Measurements from ENCODE around the gene LRBA. TPM values are rescaled to one million over a fixed set of nuclear protein-coding genes. Genes with fewer than 3 reads are reported as not detected.

Gene LRBA
- total RNA-seq, 5 donors from 2014 or later (not counting 1 experiment from before 2014, with no cell fraction given): 56.1 to 81.7 (median 56.9) TPM

DNA sequence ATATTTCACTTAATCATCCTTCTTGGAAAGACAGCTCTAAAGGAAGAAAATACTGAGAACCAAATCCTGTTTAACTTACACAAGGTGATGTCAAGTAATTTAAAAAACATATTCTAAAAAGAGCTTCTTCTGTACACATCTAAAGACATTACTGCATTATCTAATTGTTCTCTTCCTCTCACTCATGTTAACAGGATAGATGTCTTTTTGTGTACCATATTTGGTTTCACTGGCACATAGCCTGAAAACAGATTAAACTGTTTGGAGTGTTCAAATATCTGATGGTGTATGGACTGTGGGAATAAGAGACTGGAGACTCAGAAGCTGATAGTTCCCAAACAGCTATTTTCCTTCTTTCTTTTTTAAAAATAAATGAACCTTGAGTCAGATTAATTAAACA, 646.4 kb downstream of the LRBA start:
- DNase-seq (no peak), ATAC-seq (replicated peaks in 1 of 4) (no peak)
- Mint-ChIP-seq H3K36me3 (peaks cover 16% of the 10 kb centered on the region), H3K4me1 (peaks cover 0 to 6% (median 1%) of the 10 kb centered on the region in 3 donors), H3K9me3 (no peaks in the 10 kb centered on the region), H3K27me3 (no peaks in the 10 kb centered on the region), H3K27ac (no peak overlapping the region), H3K4me3 (no peak overlapping the region)
- H3K27ac ChIP-seq (ENCODE audit: low read length): no peak overlapping the region
- no peaks in the 10 kb centered on the region for H3K36me3 ChIP-seq (ENCODE audit: control insufficient read depth in 2 of 2, extremely low read depth in 1 of 2, insufficient read depth in 1 of 2, low read length in 1 of 2)
- H3K27me3 ChIP-seq (replicated peaks in 1 of 2; ENCODE audit: control insufficient read depth in 2 of 2, extremely low read depth in 1 of 2, insufficient read depth in 2 of 2, low read length in 1 of 2): no peaks in the 10 kb centered on the region
- no peaks in the 10 kb centered on the region for H3K4me1 ChIP-seq (ENCODE audit: control insufficient read depth in 1 of 2, extremely low read depth in 1 of 2, insufficient read depth in 2 of 2, low read length in 2 of 2)
- ChIA-PET POLR2A (no interaction called here), CTCF (no interaction called here)
- no peaks in the 10 kb centered on the region for H3K9me3 ChIP-seq
- H3K4me3 ChIP-seq (ENCODE audit: control insufficient read depth in 1 of 2, extremely low read depth in 1 of 2, low read length in 1 of 2): no peak overlapping the region

DNA sequence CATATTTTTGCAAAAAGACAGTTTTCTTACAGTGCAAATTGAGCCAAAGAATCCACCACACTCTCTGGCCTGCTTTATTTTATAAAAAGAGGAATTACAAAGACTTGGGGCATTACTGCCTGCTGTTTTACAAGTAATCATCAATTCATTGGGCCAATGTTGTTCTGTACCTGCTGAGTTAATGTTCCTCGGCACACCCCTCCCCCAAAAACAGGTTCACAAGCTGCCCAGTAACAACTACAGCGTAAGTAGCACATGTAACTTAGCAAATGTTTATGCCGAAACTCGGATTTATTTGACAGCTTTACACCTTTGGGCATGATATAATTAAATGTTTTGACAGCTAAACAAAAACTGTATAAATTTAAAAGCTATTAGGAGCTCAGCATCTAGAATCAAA, 647.8 kb downstream of the LRBA start:
- Histone ChIP-seq H3K4me1 (ENCODE audit: control insufficient read depth in 1 of 2, extremely low read depth in 1 of 2, insufficient read depth in 2 of 2, low read length in 2 of 2) (no peaks in the 10 kb centered on the region), H3K36me3 (ENCODE audit: control insufficient read depth in 2 of 2, extremely low read depth in 1 of 2, insufficient read depth in 1 of 2, low read length in 1 of 2) (no peaks in the 10 kb centered on the region), H3K4me3 (ENCODE audit: control insufficient read depth in 1 of 2, extremely low read depth in 1 of 2, low read length in 1 of 2) (no peak overlapping the region), H3K27ac (ENCODE audit: low read length) (no peak overlapping the region), H3K9me3 (no peaks in the 10 kb centered on the region), H3K27me3 (replicated peaks in 1 of 2; ENCODE audit: control insufficient read depth in 2 of 2, extremely low read depth in 1 of 2, insufficient read depth in 2 of 2, low read length in 1 of 2) (no peaks in the 10 kb centered on the region)
- ATAC-seq (replicated peaks in 1 of 4): no peak
- Mint-ChIP-seq H3K27me3 (no peaks in the 10 kb centered on the region), H3K27ac (no peak overlapping the region), H3K4me3 (no peak overlapping the region), H3K4me1 (peaks cover 0 to 6% (median 1%) of the 10 kb centered on the region in 3 donors), H3K36me3 (peaks cover 8% of the 10 kb centered on the region), H3K9me3 (no peaks in the 10 kb centered on the region)
- DNase-seq: no peak
- no CpG with 5 or more reads among the region's 4 CpGs for WGBS (ENCODE audit: insufficient coverage)
- POLR2A ChIA-PET: no interaction called here
- CTCF ChIA-PET: interaction anchor here in 1 of 2 donors (0.6 kb wide), 1 partner anchor 34 kb away, joined by 3 read pairs; no protein-coding TSS in a partner anchor

DNA sequence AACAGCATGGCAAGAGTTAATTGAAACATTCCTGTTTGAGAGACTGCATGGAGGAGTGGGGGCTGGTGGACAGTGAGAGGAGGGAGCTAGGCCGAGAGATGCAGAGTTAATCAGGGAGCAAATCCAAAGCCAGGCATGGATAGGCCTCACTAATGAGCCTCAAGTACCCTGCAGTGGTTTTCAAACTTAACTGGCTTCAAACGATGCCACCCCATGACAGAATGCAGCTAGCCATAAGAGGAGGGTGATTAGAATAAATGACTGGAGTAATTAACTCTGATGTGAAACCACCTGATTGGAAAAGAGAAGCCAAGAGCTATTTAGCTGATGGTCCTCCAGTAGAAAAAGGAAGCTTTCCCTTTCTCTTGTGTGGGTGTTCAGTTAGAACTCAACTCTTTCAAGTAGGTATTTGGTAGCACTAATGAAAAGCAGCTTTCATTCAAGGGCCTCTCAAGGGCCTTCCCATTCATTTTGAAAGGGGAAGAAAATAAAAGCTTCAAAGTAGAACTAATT, 648.5 kb downstream of the LRBA start:
- CTCF ChIA-PET: interaction anchor here in 1 of 2 donors (0.6 kb wide), 1 partner anchor 33 kb away, joined by 3 read pairs; no protein-coding TSS in a partner anchor

DNA sequence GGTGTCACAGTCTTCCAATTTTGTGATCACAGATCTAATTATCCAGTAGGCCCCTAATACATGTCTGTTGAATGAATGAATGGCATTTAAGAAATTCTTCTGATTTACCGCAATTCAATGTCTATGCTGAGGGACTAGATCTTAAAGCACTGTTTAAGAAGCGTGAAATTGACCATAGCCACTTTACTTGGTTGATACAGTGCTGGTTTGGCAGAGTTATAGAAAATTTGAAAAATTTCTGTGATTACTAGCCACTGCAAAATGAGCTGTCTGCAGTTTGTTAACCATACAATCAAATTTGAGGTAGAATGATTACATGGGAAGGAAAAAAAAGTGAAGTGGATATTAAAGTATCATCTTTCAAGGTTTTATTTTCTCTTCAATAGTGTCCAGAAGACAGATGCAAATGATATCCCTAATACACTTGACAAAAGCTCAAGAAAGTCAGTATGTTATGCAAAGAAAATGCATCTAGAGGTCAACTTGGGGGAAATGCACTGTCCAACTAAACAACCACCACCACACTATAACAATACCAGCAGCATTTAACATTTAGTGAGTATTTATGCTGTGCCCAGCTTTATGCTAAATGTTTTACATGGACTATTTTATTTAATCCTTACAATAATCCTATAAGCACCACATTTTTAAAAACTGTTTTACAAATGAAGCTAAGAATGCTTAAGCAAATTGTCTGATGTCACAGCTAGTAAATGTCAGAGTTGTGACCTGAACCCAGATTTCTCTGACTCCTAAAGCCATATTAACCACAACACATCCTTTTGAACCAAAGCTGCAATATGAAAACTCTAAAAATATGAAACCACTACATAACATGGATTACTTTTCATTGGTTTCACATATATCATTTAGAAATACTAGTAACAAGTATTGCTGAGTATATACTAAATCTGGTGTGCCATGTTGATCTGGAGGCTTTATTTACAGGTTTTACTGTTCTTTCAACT, 651.1 kb downstream of the LRBA start:
- WGBS (ENCODE audit: insufficient coverage): no CpG with 5 or more reads among the region's 2 CpGs
- Mint-ChIP-seq H3K4me3 (no peak overlapping the region), H3K4me1 (peaks cover 0 to 9% (median 1%) of the 10 kb centered on the region in 3 donors), H3K27ac (no peak overlapping the region), H3K27me3 (no peaks in the 10 kb centered on the region), H3K9me3 (no peaks in the 10 kb centered on the region), H3K36me3 (peaks cover 10% of the 10 kb centered on the region)
- Histone ChIP-seq H3K9me3 (no peaks in the 10 kb centered on the region), H3K27ac (ENCODE audit: low read length) (no peak overlapping the region), H3K4me3 (ENCODE audit: control insufficient read depth in 1 of 2, extremely low read depth in 1 of 2, low read length in 1 of 2) (no peak overlapping the region), H3K27me3 (replicated peaks in 1 of 2; ENCODE audit: control insufficient read depth in 2 of 2, extremely low read depth in 1 of 2, insufficient read depth in 2 of 2, low read length in 1 of 2) (no peaks in the 10 kb centered on the region), H3K4me1 (ENCODE audit: control insufficient read depth in 1 of 2, extremely low read depth in 1 of 2, insufficient read depth in 2 of 2, low read length in 2 of 2) (no peaks in the 10 kb centered on the region), H3K36me3 (ENCODE audit: control insufficient read depth in 2 of 2, extremely low read depth in 1 of 2, insufficient read depth in 1 of 2, low read length in 1 of 2) (no peaks in the 10 kb centered on the region)
- no peak for ATAC-seq (replicated peaks in 1 of 4)
- ChIA-PET CTCF (interaction anchor here in 1 of 2 donors (0.6 kb wide), 1 partner anchor 720 kb away, joined by 4 read pairs; no protein-coding TSS in a partner anchor), POLR2A (no interaction called here)
- DNase-seq: no peak

More for the DNA sequence above, 648.5 kb downstream of the LRBA start:
- H3K27ac ChIP-seq (ENCODE audit: low read length): no peak overlapping the region
- DNase-seq (no peak), ATAC-seq (replicated peaks in 1 of 4) (no peak)
- no peaks in the 10 kb centered on the region for H3K36me3 ChIP-seq (ENCODE audit: control insufficient read depth in 2 of 2, extremely low read depth in 1 of 2, insufficient read depth in 1 of 2, low read length in 1 of 2)
- no peak overlapping the region for H3K4me3 Mint-ChIP-seq
- no peaks in the 10 kb centered on the region for H3K27me3 ChIP-seq (replicated peaks in 1 of 2; ENCODE audit: control insufficient read depth in 2 of 2, extremely low read depth in 1 of 2, insufficient read depth in 2 of 2, low read length in 1 of 2)
- peaks cover 0 to 9% (median 1%) of the 10 kb centered on the region in 3 donors for H3K4me1 Mint-ChIP-seq
- POLR2A ChIA-PET: interaction anchor here in 1 of 2 donors (0.8 kb wide), 1 partner anchor 759 kb away, joined by 3 read pairs; no protein-coding TSS in a partner anchor
- no peak overlapping the region for H3K27ac Mint-ChIP-seq
- no peaks in the 10 kb centered on the region for H3K27me3 Mint-ChIP-seq
- H3K4me3 ChIP-seq (ENCODE audit: control insufficient read depth in 1 of 2, extremely low read depth in 1 of 2, low read length in 1 of 2): no peak overlapping the region
- no peaks in the 10 kb centered on the region for H3K9me3 ChIP-seq
- peaks cover 12% of the 10 kb centered on the region for H3K36me3 Mint-ChIP-seq
- no peaks in the 10 kb centered on the region for H3K9me3 Mint-ChIP-seq
- H3K4me1 ChIP-seq (ENCODE audit: control insufficient read depth in 1 of 2, extremely low read depth in 1 of 2, insufficient read depth in 2 of 2, low read length in 2 of 2): no peaks in the 10 kb centered on the region
- 100% methylated on average over 1 of the region's 2 CpGs for WGBS (ENCODE audit: insufficient coverage)

DNA sequence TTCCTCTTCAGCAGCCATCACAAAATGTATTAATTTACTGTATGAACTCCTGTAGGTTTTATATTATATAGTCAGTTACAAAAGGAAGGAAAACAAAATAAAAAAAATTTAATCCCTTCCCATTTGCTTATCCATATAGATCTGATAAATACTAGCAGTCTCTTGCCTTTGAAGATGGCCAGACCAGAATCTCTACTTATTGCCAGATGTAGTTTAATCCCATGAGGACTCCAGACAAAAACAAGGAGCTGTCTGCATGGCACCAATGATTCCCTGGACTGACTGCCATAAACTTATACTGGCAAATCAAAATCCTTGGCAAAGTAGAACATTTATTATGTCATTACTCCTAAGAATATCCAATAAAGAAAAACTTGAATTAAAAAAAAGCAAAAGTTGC, 656.4 kb downstream of the LRBA start:
- Mint-ChIP-seq H3K36me3 (peaks cover 7% of the 10 kb centered on the region), H3K9me3 (no peaks in the 10 kb centered on the region), H3K4me1 (peaks cover 0 to 4% (median 0%) of the 10 kb centered on the region in 3 donors), H3K27me3 (no peaks in the 10 kb centered on the region), H3K27ac (no peak overlapping the region), H3K4me3 (no peak overlapping the region)
- Histone ChIP-seq H3K9me3 (no peaks in the 10 kb centered on the region), H3K36me3 (ENCODE audit: control insufficient read depth in 2 of 2, extremely low read depth in 1 of 2, insufficient read depth in 1 of 2, low read length in 1 of 2) (no peaks in the 10 kb centered on the region), H3K27ac (ENCODE audit: low read length) (no peak overlapping the region), H3K4me1 (ENCODE audit: control insufficient read depth in 1 of 2, extremely low read depth in 1 of 2, insufficient read depth in 2 of 2, low read length in 2 of 2) (no peaks in the 10 kb centered on the region), H3K4me3 (ENCODE audit: control insufficient read depth in 1 of 2, extremely low read depth in 1 of 2, low read length in 1 of 2) (no peak overlapping the region), H3K27me3 (replicated peaks in 1 of 2; ENCODE audit: control insufficient read depth in 2 of 2, extremely low read depth in 1 of 2, insufficient read depth in 2 of 2, low read length in 1 of 2) (no peaks in the 10 kb centered on the region)
- CTCF ChIA-PET: no interaction called here
- POLR2A ChIA-PET: no interaction called here
- ATAC-seq (replicated peaks in 1 of 4): no peak
- no peak for DNase-seq

DNA sequence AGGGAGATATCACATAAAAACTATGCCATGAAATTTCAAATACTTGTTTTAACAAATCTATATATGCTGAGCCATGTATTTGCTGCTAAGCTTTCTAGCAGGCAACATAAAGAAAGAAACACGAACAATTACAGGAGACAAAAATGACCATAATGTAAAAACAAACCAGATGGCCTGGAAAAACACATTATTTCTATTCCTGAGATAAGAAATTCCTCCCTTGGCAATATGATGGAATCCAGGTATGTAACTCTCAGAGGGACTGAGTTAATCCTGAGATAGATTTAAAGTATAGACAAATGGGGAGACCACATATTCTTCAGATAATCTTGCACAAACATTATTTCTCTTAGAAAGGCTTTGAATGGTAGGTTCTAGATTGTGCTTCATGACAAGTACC, 657.3 kb downstream of the LRBA start:
- POLR2A ChIA-PET: interaction anchor here in 1 of 2 donors (0.6 to 0.7 kb wide), 2 partner anchors 19 to 66 kb away, joined by 3 read pairs; no protein-coding TSS in a partner anchor
- ATAC-seq (replicated peaks in 1 of 4) (no peak), DNase-seq (no peak)
- Histone ChIP-seq H3K36me3 (ENCODE audit: control insufficient read depth in 2 of 2, extremely low read depth in 1 of 2, insufficient read depth in 1 of 2, low read length in 1 of 2) (no peaks in the 10 kb centered on the region), H3K27me3 (replicated peaks in 1 of 2; ENCODE audit: control insufficient read depth in 2 of 2, extremely low read depth in 1 of 2, insufficient read depth in 2 of 2, low read length in 1 of 2) (no peaks in the 10 kb centered on the region), H3K4me1 (ENCODE audit: control insufficient read depth in 1 of 2, extremely low read depth in 1 of 2, insufficient read depth in 2 of 2, low read length in 2 of 2) (no peaks in the 10 kb centered on the region), H3K9me3 (no peaks in the 10 kb centered on the region), H3K27ac (ENCODE audit: low read length) (no peak overlapping the region), H3K4me3 (ENCODE audit: control insufficient read depth in 1 of 2, extremely low read depth in 1 of 2, low read length in 1 of 2) (no peak overlapping the region)
- CTCF ChIA-PET: no interaction called here
- Mint-ChIP-seq H3K9me3 (no peaks in the 10 kb centered on the region), H3K27ac (no peak overlapping the region), H3K4me3 (no peak overlapping the region), H3K4me1 (peaks cover 0 to 4% (median 0%) of the 10 kb centered on the region in 3 donors), H3K36me3 (peaks cover 7% of the 10 kb centered on the region), H3K27me3 (no peaks in the 10 kb centered on the region)
- WGBS (ENCODE audit: insufficient coverage): no CpG with 5 or more reads among the region's 1 CpG
